NCI-H1436 (cell line): ENCODE measurements around the gene ARL13A.
A peak's percentile ranks its signal among the peaks of the same experiment; 100 is the strongest.
"Not testable (repeated sequence)": the region's sequence is repeated elsewhere in the genome, so short reads cannot be mapped to it uniquely, and the experiment has no call there.

ENCODE experiments used
- DNase-seq: peaks from one replicate; lab custom pipeline; 2025; lab: John Stamatoyannopoulos, UW

ARL13A gene

DNA sequence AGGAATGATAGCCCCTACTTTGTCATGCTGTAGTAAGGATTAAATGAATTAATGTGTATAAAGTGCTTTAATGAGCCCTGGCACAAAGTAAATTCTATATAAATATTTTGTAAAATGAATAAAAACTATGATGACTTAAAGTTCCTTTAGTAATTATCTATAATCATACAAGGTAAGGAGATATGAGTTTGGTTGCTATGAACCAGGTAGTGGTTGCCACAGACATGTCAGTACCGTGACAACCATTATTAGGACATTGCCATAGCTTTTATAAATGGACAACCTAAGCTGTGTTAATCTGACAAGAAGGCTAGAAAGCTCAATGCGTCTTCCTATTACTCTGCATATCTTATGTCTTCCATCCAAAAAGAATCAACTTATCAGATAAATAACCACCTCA lies at the start of gene ARL13A:
Gene ARL13A (plus strand): TSS at position 301 of the 400 bp plus-strand sequence. CDS start 3,982 bp downstream, outside the sequence.
- DNase-seq, result no peak

GRCh38 chrX:100924375-100924774 lies 45.1 kb upstream of the ARL13A start:
- DNase-seq, result no peak

DNA sequence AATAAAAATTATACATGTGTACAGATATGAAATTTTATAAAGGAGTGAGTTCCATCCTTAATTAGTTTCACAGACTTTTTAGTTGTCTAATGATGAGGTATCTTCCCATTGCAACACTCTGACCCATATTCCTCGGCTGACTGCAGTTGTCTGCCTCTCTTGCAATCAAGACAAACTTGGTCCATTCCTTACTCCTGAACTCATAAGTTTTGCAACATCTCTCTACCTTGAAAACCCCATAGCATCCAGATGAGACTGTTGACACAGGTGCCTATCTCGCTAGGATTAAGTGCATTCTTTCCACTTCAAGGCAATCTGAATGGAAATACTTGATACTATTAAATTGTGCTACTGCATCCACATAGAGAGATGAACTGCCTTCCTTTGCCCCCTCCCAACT lies 43.1 kb upstream of the ARL13A start:
- DNase-seq, result no peak

DNA sequence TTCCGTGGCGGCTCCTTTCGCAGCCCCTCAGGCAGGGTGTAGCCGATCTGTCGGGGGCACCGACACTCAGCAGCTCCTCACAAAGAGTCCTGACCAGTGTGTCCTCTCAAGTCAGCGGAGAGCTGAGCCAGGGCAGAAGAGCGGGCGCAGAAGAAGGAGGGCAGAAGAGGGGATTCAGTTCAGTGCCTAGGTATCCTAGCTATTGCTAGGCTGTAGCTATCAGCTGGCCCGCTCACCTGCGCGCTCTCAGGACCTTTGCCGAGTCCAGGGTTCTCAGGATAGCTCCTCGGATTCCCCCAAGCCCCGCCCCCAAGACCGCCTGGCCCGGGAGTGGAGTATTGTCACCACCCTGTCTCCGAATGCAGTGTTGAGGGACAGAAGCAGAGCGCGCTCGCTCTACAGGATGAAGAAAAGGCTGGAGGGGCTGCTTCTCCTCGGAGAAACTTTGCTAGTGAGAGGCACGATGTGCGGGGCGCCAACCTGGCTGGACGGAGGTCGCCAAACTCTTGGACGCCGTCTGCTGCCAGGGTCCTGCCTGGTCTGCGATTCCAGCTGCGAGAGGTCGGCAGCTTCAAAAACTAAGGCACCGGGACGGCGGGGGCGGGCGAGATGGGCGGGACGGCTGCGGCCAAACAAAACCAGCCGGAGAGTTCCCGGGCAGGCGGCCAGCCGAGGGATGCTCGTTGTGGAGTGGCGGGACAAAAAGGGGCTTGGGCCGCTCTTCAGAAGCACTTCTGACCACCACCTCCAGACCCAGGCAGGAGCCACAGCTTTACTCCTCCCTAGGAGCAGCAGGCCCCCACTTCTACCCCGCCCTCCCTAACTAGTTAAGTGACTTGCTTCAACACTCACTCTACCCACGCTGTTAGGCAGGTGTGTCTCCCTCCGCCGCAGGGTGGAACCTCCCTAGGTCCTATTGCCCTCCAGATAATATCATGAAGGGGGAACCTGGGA lies 40.6 kb upstream of the ARL13A start, which contains the start of gene XKRX:
Gene XKRX (minus strand): TSS at position 258 of the 954 bp plus-strand sequence. CDS start 613 bp downstream, outside the sequence.
- peak; percentile 55 for DNase-seq

DNA sequence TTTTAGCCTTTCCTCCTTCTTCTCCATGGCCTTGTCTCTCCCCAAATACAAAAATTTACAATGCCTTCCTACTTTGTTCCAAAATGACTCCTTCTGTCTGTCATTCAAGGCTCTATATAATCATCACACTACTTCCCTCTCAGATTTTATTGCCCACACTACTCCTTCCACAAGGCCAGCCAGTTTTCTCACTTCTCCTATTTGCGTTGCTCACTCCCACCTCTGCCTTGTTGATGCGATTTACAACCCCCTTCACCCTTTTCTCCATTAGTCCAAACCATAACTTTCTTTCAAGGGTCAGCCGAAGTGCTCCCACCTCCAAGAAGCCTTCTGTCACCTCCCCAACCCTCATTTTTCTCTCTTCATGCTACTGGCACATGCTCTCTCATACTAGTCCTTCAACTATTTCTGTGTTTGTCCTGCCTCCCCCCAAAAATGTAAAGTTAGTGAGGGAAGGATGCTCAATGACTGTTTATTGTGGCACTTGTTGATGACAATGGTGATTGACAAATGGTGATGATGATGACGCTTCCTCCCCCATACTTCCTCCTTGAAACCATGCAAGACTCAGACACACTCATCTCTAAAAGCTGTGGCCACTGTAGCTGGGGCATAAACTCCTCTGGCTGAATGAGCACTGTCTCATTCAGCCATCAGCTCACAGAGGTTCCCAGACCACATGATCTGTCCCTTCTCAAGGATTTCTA lies 38.1 kb upstream of the ARL13A start:
- no peak for DNase-seq

- DNase-seq, result no peak
Measured at GRCh38 chrX:100931925-100932285, 37.6 kb upstream of the ARL13A start.

DNA sequence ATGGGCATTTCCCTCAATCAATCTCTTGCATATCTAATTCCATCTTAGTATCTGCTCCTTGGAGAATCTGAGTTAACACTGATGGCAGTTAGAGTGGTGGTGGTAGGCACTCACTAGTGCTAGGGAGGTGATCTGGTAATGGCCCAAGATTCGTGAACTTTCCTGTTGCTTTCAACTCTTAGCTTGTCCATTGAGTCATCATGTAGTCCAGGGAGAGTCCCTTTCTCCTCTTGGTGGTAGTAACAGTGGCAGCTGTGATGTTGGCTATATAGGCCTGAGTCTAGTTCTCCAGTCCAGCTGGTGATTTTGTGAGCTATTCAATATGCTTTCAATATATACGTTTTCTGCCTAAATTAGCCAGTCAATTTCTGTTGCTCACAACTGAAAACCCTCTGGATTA lies 33.7 kb upstream of the ARL13A start:
- no peak for DNase-seq

GRCh38 chrX:100939333-100939732 lies 30.2 kb upstream of the ARL13A start:
- DNase-seq, result no peak

- no peak for DNase-seq
Measured at GRCh38 chrX:100944601-100945000, 24.9 kb upstream of the ARL13A start.

- no peak for DNase-seq
Measured at GRCh38 chrX:100946299-100946927, 23.1 kb upstream of the ARL13A start.

- no peak for DNase-seq
Measured at GRCh38 chrX:100948557-100948956, 21.0 kb upstream of the ARL13A start.

DNA sequence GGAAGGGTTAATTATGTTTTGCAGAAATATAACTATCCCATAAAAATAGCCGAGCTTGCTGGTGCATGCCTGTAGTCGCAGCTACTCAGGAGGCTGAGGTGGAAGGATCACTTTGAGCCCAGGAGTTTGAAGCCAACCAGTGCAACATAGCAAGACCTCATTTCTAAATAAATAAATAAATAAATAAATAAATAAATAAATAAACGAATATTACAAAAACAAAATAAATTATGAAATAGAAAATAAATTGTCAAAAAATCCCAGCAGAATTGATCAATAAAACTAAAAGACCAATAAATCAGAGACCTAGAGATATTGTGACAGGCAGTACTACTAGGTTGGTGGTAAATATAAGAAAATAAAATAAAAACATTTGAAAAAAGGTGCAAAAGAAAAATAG lies 6.7 kb upstream of the ARL13A start:
- DNase-seq, result no peak

DNA sequence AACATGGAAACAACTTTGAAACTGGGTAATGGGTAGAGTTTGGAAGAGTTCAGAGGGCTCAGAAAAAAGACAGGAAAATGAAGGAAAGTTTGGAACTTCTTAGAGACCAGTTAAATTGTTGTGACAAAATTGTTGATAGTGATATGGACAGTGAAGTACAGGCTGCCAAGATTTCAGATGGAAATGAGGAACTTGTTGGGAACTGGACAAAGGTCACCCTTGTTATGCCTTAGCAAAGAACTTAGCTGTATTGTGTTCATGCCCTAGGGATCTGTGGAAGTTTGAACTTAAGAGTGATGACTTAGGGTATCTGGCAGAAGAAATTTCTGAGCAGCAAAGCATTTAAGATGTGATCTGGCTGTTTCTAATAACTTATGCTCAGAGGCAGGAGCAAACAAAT lies 5.1 kb upstream of the ARL13A start:
- no peak for DNase-seq

DNA sequence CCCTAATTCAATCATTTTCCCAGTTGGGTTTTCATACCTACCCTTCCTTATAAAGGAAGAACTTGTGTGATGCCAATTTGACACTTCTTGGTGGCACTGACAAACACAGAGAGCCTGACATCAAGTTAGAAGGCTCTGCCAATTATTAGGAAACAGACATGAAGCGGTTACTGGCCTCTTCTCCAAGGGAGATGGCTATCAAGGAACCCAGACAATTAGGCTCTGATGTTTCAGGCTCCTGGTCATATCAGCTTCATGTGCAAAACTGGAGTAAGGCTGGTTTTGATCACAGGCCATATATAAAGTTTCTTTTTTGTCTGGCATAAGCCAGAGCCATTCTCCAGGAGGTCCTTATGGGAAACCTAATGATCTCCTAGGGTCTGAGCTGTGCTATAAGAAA lies 428 bp downstream of the ARL13A start:
- no peak for DNase-seq

GRCh38 chrX:100973411-100973810 lies 3.9 kb downstream of the ARL13A start:
- no peak for DNase-seq

GRCh38 chrX:100975212-100975611 lies 5.7 kb downstream of the ARL13A start:
- no peak for DNase-seq

DNA sequence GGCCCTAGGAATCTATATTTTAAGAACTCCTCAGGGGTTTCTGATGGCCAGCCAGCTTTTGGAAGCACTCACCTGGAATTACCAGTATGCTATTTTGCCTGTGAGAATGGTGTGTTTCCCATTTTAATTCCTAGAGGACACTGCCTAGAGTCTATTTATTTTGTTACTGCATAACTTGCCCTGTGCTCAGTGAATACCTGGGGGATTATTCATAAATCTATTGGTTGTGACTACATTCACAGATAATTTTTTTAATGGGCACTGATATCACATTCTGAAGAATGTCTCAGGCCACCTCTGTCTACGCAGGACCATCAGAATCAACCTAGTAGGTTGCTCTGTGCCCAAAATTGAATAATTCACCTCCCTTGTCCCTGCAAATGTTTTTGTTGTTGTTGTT lies 6.7 kb downstream of the ARL13A start:
- no peak for DNase-seq

GRCh38 chrX:100979881-100980607 lies 10.5 kb downstream of the ARL13A start:
- no peak for DNase-seq

GRCh38 chrX:100980608-100981497 lies 11.3 kb downstream of the ARL13A start:
- DNase-seq, result no peak

GRCh38 chrX:100981498-100981845 lies 12.0 kb downstream of the ARL13A start:
- DNase-seq, result not testable (repeated sequence)

DNA sequence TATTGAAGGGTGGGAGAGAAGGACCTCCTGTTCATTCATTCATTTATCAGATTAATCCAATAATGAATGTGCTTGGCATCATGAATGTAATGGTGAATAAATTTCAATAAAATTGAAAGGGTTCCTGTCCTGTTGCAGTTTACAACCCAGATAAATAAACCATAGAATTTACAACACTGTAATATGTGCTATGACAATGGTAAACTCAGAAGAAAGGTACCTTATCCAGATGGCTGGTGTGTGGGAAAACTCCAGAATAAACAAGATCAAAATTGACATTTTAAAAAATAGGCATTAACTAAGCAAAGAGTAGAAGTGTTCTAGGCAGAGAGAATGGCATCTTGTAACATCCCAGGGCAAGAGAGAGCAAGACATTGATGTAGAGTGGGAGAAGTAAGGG lies 15.3 kb downstream of the ARL13A start:
- no peak for DNase-seq
